ENCODE results near the gene SAPCD1.

The SAPCD1 gene

DNA sequence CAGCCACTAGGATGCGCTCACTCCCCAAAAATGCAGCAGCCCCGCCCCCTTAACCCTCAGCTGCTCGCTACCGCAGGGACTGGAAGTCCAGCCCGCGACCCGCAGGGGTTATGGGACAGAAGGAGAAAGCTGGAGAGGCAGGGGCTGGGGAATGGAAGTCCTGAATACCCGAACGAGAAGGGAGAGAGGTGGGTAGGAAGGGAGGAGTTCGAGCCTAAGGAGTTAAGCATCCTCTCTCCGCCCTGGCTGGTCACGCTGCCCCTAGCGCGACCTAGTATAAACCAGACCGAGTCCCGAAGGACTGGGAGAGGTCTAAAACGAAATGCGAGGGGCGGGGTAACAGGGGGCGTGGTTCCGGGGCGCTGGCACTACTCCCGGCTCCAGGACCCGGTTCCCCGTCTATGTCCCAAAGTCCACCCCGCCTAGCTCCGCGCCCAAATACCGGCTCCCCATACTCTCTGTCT lies 32.9 kb upstream of the SAPCD1 start:
- DNase-seq (ENCODE audit: low read depth in 2 of 2), result peak in 1 of 2 experiments; percentile 53

DNA sequence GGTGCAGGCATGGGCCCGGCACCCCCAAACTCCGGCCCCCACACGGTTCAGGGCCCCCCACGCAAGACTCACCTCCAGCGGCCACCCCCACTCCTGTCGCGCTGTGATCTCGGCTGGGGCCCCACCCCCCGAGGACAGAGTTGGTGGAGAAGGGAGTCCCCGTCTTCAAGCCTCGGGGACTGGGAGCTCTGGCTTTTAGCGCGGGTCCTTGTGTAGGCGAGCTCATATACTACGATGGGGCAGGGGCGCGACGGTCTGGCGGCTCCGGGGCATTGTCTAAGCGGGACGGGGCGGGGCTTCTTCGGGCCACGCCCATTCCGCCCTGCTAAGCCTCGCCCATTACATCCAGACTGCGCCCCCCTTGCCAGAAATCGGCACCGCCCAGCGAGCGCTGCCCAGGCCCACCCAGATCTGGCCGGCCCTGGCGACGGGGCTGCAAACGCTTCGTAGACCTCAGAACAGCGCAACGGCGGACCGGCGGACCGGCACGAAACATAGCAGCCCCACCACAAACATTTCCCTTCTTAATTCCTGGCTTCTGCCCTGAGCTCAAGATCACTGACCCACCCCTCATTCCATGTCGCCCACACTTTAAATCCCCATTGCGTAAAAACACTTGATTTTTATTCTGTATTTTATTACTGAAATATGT lies 32.4 kb upstream of the SAPCD1 start:
- peak; percentile 77 to 83 for DNase-seq (ENCODE audit: low read depth in 2 of 2)

DNA sequence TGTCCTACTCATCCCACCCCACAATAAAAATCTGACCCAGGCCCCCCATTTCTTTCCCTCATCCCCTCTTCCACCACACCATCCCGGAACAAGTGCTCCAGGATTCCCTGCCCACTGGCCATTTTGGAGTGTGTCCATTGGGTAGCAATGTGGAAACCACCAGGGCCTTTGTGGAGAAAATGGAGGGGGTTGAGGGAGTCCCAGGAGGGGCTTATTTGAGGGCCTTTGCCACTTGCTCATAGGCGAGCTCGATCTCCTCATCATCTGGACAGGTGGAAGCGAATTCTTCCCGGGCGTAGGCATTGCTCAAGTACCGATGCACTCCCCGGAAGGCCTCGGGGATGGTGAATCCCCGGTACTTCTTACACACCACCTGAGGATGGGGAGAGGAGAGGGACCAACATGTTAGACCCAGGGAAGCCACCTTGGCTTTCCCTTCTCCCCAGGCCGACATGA lies 31.8 kb upstream of the SAPCD1 start:
- no peak for DNase-seq (ENCODE audit: low read depth in 2 of 2)

DNA sequence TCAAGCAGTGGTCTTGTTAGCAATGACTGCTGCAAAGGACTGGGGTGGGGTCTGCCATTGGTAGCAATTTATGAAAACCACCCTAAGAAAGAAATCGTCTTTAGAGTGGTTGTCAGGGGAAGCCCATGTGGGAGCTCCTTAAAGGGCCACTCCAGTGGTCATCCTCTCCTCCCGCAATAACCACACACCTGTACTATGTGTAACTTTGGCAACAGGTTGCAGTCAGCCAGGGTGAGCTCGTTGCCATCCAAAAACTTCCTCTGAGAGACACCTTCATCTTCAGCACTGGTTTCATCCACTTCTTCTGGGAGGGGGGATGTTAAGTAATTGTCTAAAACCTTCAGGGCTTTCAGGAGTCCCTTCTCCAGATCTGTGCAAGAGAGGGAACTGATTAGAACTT lies 30.4 kb upstream of the SAPCD1 start:
- DNase-seq (ENCODE audit: low read depth in 2 of 2), result no peak

DNA sequence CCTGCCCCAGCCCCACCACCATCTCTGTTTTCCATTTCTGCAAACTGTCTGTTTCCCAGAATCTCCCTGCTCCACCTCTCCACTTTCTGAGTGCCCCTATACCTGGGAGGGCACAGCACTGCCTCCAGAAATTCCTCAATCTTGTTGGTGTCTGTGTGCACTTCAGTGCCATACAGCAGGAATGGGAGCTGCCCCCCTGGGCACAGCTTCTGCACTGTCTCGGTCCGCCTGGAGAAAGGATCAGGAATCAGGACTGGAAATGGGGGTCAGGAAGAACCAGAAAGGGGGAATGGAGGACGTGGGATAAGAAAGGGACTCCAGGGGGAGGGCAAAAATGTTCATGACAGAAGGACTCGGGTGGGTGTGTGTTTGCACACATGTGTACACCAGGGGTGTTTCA lies 28.7 kb upstream of the SAPCD1 start:
- no peak for DNase-seq (ENCODE audit: low read depth in 2 of 2)

DNA sequence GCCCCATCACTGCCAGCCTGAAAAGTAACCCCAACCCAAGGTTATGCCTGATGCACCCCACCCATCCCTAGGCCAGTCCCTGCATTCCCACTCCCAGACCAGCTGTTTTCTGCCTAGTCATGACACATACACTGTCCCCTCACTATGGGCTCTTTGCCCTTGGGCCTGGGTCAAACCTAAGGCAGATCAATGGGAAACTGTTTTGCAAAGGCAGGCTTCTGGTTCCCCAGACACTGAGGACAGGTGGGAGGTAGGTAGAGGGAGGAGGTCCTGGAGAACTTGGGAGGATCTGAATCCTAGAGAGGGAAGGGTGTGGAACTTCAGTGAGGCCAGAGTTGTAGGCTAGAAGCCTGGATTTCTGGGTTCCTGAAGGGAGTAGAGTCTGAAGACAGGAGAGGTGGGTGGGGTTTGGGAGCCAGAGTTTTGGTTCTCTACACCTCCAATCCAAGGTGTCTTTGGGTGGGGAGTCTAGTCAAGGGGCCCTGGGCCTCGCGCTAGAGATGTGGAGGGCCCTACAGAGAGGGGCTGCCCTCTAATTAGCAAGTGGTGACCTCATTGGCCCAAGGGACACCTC lies 28.1 kb upstream of the SAPCD1 start:
- no peak for DNase-seq (ENCODE audit: low read depth in 2 of 2)

DNA sequence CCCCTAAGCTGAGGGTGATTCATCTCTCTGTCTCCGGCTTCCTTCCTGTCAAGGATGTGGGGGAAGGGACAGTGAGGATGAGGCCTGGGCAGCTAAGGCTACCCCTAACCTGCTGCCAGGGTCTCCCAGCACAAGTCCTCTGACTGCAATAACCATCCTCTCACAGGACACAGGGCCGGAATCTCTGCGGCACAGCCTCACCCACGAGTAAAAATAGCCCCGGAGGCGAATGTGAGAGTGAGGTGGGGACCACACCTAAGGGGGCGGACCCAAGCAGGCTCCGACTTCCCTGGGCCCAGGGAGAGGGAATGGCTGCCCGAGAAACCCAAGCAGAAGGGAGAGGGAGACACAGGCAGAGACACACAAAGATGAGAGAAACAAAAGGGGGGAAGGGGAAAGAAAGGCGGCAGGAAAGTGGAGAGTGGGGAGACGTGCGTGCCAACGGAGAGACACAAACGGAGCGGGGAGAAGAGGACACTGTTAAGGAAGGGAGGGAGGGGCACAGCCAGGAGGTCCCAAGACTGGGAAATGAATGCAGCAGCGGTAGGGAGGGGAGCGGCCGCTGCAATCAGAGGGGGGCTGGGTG lies 27.5 kb upstream of the SAPCD1 start:
- DNase-seq (ENCODE audit: low read depth in 2 of 2), result peak in 1 of 2 experiments; percentile 30

DNA sequence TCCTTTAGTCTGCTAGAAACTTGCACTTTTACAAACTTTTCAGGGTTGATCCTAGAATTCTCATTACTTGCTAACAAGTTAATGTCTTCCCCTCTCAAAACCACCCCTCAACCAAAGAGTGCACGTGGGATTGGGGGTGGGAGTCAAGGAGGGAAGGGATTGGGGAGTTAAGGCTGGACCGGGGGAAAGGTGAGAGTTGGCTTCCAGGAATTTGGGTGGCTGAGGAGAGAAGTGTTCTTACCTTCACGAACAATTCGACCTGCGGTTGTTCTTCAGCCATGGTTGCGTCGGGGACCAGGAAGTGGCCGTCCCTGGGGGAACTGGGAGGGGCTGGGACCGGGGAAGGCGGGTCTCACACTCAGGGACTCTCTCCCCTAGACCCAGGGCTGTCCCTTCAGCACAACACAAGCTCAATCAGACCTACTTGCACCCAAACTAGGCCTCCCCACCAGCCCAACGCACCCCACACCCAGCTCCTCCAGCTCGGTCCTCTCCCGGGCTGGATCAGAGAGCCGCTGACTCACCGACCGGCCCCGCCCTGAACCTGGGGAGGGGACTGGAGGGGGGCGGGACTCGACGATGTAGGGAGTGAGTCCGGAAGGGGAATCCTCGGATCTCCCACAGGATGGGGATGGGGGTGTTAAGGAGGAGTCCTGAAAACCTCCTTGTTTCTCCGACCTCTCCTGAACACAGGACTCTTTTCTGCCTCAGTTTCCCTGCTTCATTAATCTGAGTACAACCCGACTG lies 26.3 kb upstream of the SAPCD1 start, which contains the start of gene CLIC1:
Gene CLIC1, minus strand, starts transcription at position 510 of the 747 bp plus-strand sequence. Its CDS starts 230 bp downstream, at position 280.
- DNase-seq (ENCODE audit: low read depth in 2 of 2), result peak; percentile 57 to 59

DNA sequence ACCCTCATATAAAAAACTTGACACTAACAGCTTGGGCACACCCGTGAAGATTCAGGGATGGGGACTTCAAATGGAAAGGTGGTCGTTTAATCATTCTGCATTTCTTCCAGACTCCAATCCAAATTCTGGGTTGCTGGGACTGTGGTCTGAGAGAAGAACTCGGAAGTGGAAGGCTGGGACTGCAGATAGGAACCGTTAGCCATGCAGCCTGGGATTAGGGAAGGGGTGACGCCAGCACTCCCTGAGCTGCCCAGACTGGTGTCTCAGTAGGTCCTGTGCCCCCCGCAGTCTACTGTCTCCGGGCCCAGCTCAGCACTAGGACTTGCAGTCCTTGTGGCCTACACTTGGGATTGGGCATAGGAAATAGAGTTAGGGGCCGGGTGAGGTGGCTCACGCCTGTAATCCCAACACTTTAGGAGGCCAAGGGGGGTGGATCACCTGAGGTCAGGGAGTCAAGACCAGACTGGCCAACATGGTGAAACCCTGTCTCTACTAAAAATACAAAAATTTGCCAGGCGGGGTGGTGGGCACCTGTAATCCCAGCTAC lies 25.6 kb upstream of the SAPCD1 start:
- DNase-seq (ENCODE audit: low read depth in 2 of 2), result no peak

DNA sequence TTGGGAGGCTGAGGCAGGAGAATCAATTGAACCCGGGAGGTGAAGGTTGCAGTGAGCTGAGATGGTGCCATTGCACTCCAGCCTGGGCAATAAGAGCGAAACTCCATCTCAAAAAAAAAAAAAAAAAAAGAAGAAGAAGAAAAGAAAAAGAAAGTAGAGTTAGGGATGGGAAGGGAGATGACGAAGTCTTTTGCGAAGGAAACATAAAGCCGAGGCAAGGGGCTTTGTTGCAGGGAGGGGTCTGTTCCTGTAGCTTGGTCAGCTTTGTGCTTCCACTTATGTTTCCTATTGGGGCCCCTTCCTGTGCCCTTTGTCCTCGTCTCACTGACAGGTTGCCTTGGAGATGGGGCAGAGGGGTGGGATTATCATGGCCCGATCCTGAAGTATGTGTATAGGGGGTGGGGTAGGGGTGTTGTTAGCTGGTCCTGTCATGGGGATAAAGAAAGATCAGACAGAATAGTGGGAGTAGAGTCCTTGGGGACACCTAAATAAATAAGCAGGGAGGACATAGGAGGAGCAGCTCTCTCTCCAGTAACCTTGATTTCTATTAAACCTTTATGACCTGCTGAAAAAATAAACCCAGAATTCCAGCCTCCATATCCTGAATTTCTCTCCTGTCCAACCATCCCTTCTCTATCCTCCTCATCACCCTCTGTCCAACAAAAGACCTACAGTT lies 25.0 kb upstream of the SAPCD1 start:
- DNase-seq (ENCODE audit: low read depth in 2 of 2), result no peak

DNA sequence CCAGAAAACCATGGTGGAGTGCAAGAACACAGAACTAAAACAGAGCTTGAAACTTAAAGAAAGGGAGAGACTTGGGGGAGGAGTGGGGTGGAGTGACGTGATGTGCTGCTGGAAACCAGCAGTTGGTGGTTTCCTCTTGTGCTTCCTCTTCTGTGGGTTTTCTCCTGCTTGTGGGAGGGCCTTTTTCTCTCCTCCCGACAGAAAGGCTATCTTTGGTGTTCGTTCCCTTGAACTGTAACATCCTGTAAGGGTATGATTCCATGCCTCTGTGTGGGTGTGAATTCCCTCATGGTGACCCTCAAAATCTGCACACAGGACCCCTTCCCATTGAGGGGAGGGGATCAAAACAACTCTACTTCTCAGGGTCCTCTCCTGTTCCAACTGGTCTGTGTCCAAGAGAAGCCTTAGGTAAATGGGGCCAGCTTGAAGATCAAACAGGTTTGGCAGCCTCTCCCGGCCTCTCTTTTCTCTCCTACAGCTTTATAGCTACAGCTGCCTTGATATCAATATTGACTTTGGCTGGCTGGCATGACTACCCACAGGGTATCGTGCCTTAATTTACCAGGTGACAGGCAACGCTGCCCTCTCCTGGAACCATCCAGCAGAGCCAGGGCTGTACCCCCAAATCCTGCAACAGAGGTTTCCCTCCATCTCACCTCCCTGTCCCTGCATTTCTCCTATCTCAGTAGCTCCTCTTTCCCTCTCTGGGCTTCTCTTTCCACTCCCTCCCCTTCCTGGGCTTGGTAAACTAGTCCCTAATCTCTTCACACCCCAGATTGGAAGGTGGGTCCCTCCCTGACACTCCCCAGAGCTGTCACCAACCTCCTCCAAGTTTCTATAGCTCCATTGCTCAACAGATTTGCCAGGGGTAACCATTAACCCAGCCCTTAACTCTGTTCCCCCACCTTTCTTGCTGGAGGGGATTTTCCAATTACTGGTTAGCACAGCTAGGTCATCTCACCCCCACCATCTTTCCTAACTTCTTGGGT lies 24.2 kb upstream of the SAPCD1 start:
- DNase-seq (ENCODE audit: low read depth in 2 of 2), result peak; percentile 52

DNA sequence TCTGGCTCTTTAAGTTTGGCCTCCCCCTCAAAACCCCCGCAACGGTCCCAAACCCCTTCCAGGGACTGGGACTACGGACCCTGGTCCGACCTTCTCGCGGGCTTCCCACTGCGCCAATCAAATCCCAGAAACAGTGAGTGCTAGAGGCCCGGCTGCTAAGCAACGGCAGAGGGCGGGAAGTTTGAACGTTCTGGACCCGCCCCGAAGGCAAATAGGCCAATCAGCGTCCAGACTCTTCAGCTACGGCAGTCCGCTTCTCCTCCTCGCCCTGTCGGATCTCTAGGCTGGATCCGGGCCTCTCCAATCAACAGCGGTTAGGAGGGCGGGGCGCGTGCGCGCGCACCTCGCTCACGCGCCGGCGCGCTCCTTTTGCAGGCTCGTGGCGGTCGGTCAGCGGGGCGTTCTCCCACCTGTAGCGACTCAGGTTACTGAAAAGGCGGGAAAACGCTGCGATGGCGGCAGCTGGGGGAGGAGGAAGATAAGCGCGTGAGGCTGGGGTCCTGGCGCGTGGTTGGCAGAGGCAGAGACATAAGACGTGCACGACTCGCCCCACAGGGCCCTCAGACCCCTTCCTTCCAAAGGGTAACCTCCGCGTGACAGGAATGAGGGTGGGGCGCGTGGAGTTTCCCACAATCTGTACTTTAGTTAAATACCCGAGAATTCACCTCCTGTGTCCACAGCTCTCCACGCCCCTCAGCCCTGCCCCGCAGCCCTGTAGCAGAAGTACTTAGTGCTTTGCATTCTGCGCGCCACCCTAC lies 22.6 kb upstream of the SAPCD1 start, which contains the start of gene MSH5:
Gene MSH5, plus strand, starts transcription at position 367 of the 758 bp plus-strand sequence. CDS start 462 bp downstream, outside the sequence.
- peak; percentile 98 for DNase-seq (ENCODE audit: low read depth in 2 of 2)

DNA sequence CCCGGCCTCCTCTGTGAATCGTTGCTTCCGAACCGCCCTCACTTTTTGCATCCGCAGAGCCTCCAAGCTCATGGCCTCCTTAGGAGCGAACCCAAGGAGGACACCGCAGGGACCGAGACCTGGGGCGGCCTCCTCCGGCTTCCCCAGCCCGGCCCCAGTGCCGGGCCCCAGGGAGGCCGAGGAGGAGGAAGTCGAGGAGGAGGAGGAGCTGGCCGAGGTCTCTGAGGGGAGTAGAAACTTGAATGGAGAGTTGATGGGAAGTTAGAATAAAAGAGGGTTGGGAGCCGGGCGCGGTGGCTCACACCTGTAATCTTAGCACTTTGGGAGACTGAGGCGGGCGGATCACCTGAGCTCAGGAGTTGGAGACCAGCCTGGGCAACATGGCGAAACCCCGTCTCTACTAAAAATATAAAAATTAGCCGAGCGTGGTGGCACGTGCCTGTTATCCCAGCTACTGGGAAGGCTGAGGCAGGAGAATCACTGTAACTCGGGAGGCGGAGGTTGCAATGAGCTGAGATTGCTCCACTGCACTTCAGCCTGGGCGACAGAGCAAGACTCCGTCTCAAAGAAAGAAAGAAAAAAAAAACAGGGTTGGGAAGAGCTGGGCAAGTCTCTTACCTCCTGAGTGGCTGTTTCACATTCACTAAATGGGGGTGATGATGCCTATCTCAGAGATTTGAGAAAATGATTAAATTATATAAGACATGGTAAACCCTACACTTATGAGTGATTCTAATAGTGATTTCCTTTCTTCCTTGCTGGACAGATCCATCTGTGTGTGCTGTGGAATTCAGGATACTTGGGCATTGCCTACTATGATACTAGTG lies 21.8 kb upstream of the SAPCD1 start:
- no peak for DNase-seq (ENCODE audit: low read depth in 2 of 2)

DNA sequence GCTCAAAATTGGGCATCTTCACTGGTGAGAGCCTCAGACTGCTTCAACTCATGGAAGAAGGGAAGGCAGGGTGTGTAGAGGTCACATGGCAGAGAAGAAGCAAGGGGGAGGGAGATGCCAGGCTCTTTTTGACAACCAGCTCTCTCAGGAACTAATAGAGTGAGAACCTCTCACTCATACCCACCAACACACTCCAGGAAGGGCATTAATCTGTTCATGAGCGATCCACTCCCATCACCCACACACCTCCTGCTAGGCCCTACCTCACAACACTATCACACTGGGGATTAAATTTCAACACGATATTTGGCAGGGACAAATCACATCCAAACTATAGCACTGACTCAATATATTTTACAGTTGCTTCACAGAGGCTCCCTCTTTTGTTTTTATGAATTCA lies 20.6 kb upstream of the SAPCD1 start:
- DNase-seq (ENCODE audit: low read depth in 2 of 2), result no peak

DNA sequence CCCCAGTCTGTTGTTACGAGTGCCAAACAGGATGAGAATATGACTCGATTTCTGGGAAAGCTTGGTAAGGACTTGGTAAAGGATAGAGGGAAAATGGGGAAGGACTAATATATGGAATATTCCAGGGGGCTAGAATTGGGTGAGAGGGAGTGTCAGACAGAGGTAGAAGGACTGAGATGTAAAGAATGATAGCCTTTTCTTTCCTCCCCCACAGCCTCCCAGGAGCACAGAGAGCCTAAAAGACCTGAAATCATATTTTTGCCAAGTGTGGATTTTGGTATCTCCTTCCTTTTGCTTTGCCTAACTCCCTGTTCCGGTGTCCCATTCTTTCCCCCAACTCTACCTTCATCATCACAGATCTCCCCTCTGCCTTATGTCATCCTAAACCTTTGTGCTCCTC lies 19.6 kb upstream of the SAPCD1 start:
- no peak for DNase-seq (ENCODE audit: low read depth in 2 of 2)

DNA sequence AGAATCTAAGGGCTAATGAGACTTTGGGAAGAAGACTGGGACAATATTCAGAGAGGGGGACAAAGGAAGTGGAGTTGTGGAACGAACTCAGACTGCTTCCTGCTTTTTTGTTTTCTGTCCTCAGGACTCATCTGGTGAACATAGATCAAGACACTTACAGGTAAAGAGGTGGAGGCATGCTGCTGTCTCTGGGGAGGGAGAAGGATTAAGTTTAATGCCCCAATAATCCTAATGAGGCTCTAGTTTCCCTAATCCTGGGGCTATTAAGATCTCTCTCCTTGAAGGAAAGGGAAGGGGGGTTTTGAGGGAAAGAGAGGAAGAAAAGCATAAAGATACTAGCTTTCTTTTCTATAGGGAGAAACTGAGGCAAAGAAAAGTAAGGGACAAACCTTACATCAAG lies 18.0 kb upstream of the SAPCD1 start:
- no peak for DNase-seq (ENCODE audit: low read depth in 2 of 2)

DNA sequence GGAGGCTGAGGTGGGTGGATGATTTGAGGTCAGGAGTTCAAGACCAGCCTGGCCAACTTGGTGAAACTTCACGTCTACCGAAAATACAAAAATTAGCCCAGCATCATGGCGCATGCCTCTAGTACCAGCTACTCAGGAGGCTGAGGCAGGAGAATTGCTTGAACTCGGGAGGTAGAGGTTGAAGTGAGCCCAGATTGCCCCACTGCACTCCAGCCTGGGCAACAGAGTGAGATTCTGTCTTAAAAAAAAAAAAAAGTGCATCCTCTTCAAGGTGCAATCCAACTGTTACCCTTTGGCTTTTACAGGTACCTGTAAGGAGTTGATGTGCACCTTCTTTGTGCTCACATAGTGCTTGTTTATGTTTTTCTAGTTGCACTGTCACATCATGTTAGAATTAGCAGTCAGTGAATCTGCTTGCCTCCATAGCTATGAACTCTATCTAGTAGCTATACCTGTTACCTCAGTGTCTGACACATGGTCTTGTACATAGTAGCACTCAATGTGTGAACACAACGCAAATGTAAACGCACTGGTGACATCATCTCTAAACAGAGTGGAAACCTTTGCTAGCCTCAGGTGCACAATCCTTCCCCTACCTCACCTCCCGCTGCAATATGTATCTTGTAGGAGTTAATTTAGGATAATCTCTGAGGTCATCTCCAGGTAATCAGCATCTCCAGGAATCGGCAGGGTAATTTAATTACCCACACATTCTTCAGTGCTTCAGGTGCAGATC lies 13.0 kb upstream of the SAPCD1 start:
- no peak for DNase-seq (ENCODE audit: low read depth in 2 of 2)
